ENCODE results near the gene TAGLN.

The TAGLN gene

DNA sequence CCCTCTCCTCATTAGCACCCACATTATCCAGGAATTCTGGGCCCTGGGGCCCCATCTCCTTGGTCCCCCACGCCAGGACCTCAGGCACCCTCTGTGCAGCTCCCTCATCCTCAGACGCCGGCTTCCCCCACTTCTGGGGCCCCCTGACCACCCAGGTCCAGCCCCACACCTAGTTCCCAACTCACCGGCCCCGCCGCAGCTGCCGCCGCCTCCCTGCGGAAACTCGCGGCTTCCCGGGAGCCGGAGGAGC is 32.6 kb downstream of the TAGLN start, which contains the start of gene PCSK7:
TSS of gene PCSK7 (minus strand) at position 232 of the 250 bp plus-strand sequence. CDS start 2,229 bp downstream, outside the sequence.
- no peak for DNase-seq

DNA sequence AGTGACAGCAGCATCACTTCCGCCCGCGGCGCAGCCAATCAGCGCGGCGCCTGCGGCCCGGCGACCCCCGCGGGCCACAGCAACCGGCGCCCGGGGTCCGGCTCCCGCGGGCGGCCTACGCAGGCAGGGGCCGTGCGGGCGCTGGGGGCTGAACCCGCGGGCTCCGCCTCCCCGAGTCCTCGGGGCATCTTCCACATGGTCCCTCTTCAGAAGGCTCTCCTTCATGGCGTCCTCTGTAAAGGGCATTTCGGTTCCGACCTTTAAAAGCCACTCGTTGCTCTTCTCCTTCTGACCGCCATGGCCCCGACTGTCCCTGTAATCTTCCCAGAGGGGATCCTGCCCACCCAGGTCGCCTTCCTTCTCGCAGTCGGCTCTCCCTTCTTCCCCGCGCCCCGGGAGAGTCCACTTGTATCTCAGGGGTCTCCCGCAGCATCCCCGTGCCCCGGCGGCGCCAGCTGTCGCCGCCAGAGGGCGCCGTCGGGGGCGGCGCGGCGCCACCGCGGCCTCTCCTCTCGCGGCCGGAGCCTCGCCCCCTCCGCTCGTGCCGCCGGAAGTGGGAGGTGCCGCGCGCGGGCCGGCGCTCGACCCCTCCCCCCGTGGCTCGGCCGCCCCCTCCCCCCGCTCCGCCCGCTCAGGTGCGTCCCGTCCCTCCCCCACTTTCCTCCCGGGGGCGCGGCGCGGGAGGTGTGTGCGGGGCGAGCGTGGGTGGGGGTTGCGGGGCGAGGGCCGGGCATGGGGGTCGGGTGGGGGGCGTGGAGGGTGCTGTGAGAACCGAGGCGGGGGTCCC is 33.1 kb downstream of the TAGLN start, which contains the start of gene RNF214:
TSS of gene RNF214 (plus strand) at position 580 of the 787 bp plus-strand sequence. CDS start 1,602 bp downstream, outside the sequence.
- peak; percentile 80 for DNase-seq

DNA sequence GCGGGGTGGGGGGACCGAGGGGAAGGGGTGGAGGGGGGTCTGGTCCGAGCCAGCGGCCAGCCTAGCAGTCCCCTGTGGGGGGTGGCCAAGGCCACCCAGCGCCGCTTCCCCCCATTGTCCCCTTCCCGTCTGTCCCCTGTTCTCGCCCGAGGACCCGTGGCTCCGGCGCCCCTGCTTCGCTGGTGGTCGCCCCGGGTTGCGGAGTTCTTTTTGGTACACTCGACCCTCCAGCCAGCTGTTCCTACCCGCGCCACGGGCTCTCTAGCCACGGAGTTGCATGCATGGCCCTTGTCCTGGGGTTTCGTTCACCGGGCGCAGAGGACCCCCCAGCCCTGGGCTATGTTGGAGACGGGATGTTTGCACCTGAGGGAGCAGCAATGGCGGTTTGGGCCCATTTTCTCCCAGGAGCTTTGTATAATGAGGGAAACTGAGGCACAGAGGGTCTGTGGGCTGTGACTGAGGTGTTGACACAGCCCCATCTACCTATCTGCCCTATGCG is 33.8 kb downstream of the TAGLN start:
- DNase-seq, result no peak

DNA sequence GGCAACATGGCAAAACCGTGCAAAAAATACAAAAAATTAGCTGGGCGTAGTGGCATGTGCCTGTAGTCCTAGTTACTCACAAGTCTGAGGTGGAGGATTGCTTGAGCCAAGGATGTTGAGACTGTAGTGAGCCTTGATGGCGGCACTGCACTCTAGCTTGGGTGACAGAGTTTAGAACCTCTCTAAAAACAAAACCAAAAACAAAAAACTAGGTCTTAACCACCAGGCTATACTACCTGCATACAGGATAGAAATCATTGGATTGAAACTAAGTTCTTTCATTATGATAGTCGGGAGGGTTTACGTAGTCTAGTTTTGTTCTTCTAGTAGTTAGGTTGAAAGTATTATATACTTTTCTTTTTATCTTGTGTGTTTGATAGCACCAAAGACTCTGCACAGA is 39.1 kb downstream of the TAGLN start:
- no peak for DNase-seq

DNA sequence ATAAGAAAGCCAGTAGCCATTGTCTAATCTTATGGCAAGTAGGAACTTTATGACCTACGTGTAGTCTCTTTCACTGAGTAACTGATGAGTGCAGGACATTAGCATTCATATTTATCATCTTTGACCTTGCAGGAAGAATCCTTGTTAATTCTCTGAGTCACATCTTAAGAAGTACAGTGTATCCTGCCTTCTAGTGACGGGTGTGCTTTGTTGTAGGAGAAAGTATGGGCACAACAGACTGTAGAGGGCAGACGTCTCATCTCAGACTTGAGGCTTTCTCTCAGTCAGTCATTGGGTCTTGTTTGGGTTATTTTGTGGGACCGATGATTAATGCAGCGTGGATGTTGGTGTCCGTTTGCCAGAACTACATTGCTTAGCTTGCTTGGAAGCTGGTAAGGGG is 40.1 kb downstream of the TAGLN start:
- DNase-seq, result no peak

DNA sequence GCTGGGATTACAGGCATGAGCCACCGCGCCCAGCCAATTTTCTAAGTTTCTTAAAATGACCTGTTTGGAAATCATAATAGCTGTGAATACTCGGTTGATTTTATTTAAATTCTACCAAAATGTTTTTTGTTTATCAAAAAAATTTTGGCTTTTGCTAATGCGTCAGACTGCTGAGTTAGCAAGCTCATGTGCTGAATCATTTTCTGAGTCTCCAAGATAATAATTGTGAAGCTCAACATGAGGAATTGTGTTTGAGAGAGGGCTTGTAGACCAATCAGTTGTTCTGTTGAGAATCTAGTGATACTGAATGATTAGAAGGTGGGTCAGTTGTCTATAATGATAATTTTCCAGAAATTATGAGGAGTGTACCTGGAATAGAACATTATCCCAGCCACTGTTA is 49.2 kb downstream of the TAGLN start:
- DNase-seq, result no peak

DNA sequence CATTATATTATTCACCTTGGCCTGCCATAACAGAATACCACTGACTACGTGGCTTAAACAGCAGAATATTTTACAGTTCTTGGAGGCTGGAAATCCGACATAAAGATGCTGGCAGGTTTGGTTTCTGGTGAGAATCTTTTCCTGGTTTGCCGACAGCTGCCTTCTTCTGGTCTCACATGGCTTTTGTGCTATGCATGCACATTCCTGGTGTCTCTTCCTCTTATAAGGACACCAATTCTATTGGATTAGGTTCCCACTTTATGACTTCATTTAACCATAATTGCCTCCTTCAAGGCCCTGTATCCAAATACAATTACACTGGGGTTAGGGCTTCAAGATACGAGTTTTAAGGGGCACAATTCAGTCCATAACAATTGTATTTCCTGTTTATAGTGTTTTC is 50.4 kb downstream of the TAGLN start:
- no peak for DNase-seq

DNA sequence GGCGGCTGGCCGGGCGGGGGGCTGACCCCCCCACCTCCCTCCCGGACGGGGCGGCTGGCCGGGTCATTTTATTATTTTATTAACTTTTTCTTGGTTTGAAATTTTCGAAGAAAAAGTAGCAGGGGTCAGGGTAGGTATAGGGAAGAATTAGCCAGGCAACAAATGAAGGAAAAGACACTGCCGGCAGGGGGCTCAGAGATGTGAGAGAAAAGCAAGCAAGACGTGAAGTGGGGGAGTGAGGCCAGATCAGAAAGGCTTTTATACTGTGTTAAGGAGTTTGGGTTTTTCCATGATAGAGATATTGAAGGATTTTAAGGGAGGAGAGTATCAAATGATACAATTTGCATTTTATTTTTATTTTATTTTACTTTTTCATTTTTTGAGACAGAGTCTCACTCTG is 52.3 kb downstream of the TAGLN start:
- DNase-seq, result no peak

DNA sequence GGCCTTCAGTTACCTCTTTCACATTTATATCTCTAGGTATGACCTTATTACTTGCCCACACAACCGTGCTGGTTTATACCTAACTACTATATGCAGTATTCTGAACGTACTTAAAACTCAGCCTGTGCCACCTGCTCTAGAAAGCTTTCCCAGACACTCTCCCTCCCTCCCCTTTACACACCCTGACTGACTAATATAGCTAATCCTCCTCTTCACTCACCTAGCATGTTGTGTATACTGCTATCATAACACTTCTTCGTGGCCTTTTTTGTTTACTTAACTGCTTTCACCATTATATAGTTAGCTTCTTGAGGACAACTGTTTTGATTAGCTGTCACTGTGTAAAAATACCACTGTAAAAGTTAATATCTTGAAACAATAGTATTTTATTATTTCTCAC is 56.8 kb downstream of the TAGLN start:
- DNase-seq, result no peak

DNA sequence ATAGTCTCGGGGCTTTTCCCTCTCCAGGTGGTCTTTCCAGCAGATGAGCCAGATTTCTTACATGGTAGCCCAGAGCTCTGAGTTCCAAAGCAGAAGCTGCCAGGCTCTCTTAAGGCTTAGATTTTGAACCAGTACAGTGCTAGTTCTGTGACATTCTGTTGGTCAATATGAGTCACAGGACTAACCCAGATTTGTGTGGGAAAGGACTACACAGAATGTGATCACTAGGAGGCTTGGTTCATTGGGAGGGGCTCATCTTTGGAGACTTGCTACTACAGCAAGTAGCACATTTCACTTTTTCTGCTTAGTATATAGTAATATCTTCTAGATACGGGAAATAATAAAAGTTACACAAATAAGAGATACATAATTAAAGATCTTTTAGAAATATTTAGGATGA is 57.4 kb downstream of the TAGLN start:
- no peak for DNase-seq

All from activated naive CD4-positive, alpha-beta T cell treated with anti-CD3 and anti-CD28 coated beads, Interleukin-2, amount 50 U/mL, for 16 hours (primary cell).